Hindlimb muscle (tissue), 1 donor: ENCODE results near the gene ASPDH. TPM values are rescaled to one million over a fixed set of nuclear protein-coding genes. Genes with fewer than 3 reads are reported as not detected.
A peak's percentile ranks its signal among the peaks of the same experiment; 100 is the strongest.

Source experiments
- DNase-seq: peaks from one replicate; pipeline ENCODE4 v3.0.0-alpha.2; 2013
- polyA plus RNA-seq: library from polyadenylated mRNA; unstranded; fragments of 120-200 nt; gene quantifications from one replicate; pipeline ENCODE4 v1.2.1, GENCODE V29; 2013; ENCODE audit not compliant: insufficient read length

Gene ASPDH
- polyA plus RNA-seq, 1 donor, result 0.62 TPM

GRCh38 chr19:50494186-50495019 is 19.3 kb downstream of the ASPDH start:
- DNase-seq, result no peak

- DNase-seq, result no peak
Measured at GRCh38 chr19:50493171-50493570, 20.5 kb downstream of the ASPDH start.

DNA sequence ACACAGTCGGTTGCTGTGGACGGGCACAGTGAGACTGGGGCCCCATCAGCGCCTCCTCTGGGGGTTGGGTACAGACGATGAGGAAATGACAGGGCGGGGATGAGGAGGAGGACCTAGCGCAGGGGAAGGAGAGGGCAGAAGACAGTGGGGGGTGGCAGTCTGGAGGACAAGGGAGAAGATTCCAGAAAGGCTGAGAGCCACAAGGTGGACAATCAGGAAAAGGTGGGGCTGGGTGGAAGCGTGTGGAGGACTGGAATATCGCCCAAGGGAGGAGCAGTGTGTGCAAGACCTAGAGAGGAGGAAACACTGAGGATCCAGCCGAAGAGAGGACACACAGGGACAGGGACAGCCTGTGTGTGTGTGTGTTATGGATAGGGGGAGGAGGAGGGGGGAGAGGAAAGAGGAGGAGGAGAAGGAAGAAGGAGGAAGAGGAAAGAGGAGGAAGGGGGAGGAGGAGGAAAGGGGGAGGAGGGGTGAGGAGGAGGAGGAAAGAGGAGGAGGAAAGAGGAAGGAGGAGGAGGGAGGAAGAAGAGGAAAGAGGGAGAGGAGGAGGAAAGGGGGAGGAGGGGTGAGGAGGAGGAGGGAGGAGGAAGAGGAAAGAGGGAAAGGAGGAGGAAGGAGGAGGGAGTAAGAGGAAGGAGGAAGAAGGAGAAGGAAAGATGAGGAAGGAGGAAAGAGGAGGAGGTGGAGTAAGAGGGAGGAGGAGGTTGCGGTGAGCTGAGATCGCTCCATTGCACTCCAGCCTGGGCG is 21.2 kb downstream of the ASPDH start:
- no peak for DNase-seq

GRCh38 chr19:50490991-50491472 is 22.7 kb downstream of the ASPDH start:
- DNase-seq, result peak; percentile 64

- DNase-seq, result no peak
Measured at GRCh38 chr19:50490411-50490811, 23.3 kb downstream of the ASPDH start.

DNA sequence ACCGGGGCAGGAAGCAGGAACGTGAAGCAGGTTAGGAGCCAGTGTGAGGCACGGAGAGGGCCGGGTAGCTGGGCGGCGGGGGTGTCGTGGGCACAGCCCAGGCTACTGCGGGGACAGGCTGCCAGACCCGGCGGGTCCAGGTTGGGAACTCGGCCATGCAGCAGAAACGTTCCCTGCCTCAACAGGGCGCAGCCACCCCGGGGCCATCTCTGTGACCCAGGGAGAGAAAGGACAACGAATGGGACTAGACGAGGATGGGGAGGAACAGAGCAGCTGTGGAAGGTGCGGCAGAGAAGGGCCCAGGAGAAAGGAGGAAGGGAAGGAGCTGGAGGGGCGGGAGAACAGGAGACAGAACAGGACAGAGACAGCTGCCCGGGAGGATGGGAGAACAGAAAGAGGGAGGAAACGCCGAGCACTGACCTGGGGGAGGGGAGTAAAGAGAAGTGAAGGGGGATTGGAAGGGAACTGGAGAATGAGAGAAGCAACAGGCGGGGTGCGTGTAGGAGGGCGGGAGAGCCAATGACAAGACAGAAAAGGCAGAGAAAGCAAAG is 24.2 kb downstream of the ASPDH start:
- DNase-seq, result no peak

DNA sequence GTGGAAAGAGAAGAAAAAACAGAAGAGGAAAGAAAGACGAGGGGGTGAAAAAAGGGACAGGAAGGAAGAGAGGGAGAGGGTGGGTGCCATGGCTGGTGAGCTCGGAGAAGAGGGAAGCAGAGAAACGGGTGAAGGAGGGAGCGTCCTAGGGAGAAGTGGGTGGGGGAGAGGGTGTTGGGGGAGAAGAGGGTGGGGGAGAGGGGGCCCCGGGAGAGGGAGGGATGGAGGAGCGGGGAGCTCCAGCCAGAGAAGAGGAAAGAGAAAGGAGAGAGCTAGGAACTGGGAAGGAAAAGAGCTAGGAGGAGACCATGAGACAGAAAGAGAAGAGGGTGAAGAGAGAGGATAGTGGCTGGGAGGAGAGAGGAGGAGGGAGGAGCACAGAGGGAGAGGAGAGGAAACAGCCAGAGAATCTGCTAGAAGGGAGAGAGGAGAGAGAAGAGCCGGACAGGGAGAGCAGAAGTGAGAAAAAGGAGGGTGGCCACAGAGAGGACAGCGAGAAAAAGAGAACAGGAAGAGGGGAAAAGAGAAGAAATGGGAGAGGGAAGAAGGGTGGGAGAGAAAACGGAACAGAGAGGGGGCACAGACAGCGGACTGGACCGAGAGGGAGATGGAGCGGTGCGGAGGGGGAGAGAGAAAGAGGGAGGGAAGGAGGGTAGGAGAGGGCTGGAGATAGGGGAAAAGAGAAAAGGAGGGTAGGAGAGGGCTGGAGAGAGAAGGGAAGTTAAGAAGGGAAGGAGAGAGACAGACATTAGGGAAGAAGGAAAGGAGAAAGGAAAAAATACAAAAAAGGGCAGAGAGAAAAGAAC is 25.1 kb downstream of the ASPDH start:
- DNase-seq, result no peak

DNA sequence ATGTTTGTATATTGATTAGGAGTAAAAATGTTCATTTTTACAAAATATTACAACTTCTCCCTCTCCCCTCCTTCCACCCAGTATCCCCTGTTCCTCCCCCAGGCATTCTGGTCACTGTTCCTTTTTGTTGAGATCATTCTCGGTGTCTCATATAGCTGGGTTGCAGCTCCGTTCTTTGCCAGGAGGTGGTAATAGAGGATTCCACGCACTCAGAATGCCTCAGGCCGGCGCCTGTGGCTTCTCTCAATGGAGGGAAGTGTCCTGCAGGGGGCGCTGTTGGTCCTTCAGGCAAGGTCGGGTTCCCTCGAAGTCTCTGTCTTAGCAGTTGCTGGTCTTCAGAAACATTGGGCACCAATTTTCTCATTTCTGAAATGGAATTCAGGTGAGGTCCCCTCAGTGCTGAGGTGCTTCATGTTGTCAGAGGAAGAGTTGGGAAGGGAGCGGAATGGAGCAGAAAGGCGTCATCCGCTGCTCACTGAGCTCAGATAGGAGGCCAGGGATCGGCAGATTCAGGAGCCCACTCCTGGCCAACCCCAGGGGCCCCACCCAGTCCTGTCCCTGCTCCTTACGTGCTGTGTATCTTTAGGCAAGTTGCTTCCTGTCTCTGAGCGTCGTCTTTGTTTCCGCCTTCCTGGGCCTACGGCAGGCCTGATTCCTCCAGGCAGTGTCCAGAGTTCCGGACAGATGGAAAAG is 26.7 kb downstream of the ASPDH start:
- DNase-seq, result no peak

- no peak for DNase-seq
Measured at GRCh38 chr19:50485284-50485955, 28.3 kb downstream of the ASPDH start.

DNA sequence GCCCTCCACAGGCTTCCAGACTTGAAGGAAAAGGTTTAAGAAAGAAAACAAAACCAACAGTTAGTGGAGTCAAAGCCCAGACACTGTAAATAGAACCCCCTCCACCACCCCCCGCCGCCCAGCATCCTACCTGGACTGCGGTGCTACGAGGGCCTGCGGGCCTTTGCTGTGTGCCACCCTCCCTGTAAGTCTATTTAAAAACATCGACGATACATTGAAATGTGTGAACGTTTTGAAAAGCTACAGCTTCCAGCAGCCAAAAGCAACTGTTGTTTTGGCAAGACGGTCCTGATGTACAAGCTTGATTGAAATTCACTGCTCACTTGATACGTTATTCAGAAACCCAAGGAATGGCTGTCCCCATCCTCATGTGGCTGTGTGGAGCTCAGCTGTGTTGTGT is 30.8 kb downstream of the ASPDH start:
- no peak for DNase-seq

- DNase-seq, result no peak
Measured at GRCh38 chr19:50482271-50482855, 31.4 kb downstream of the ASPDH start.

DNA sequence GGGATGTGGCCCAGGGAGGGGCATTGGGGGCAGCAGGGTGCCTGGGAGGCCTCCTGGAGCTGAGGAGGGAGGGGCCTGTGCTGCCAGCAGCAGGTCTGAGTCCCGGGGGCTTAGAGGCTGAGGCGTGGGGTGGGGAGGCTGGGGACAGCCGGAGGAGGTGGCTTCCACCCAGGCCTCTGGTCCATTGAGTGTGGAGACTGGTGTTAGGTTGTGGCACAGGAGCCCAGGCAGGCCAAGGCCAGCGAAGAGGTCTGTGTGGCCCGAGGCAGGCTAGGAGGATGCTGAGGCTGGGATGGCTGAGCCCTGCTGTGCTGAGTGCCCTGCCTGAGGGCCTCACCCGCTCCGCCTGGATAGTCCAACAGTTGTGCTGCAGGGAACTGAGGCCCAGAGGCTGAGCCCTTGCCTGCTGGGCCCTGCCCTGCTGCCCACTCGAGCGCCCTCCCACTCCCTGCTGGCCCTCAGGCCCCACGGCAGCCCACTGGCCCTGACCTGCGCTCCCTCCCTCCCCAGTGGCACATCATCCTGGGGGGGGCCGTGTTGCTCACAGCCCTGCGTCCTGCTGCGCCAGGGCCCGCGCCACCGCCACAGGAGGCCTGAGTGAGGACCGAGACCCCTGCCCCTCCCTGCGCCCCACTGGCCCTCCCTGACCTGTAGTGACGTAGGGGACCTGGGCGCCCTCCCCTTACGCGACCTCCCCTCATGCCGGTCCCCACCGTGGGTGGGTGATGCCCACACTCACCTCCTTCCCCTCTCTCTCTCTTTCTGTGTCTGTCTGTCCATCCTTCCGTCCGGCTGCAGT is 32.2 kb downstream of the ASPDH start:
- DNase-seq, result no peak

DNA sequence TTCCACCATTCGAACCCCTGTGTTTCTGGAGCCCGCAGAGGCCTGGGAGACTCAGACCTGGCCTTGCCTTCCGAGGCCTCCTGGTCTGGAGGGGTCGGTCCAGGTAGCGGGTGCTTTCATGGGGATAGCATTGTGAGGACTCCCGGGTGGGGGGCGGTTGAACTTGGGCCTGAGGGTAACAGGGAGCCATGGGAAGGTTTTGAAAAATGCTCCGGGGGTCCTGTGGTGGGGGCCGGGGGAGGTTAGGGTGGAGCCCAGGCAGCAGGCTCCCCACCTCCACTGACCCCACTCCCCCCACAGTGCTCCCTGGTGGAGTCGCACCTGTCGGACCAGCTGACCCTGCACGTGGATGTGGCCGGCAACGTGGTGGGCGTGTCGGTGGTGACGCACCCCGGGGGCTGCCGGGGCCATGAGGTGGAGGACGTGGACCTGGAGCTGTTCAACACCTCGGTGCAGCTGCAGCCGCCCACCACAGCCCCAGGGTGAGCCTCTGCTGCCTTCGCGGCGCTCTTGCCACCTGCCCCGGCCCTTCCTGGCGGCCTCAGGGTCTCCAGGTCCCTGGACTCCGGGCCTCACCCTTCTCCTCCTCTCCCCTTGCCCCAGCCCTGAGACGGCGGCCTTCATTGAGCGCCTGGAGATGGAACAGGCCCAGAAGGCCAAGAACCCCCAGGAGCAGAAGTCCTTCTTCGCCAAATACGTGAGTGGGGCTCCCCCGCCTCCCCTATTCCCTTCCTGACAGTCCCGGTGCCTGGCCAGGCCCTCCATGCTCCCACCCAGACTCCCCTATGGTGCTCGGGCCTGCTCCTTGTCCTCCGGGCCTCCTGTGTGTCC is 33.2 kb downstream of the ASPDH start:
- no peak for DNase-seq

GRCh38 chr19:50479761-50480251 is 33.9 kb downstream of the ASPDH start:
- no peak for DNase-seq

GRCh38 chr19:50478901-50479715 is 34.6 kb downstream of the ASPDH start:
- no peak for DNase-seq

- DNase-seq, result no peak
Measured at GRCh38 chr19:50477751-50478515, 35.8 kb downstream of the ASPDH start.

GRCh38 chr19:50476907-50477238 is 36.8 kb downstream of the ASPDH start:
- DNase-seq, result no peak
